CD4-positive, alpha-beta T cell treated with Interferon alpha-2 for 1 hour (primary cell): ENCODE measurements around the gene USHBP1.
"Not testable (repeated sequence)": the region's sequence is repeated elsewhere in the genome, so short reads cannot be mapped to it uniquely, and the experiment has no call there.

Source experiments
- DNase-seq, 2 donors: peaks; one replicate each; pipeline ENCODE4 v3.0.0-alpha.2; 2020 to 2022

Gene USHBP1

GRCh38 chr19:17294051-17294891 is 29.7 kb upstream of the USHBP1 start:
- peak; percentile 37 to 60 for DNase-seq

GRCh38 chr19:17293605-17294004 is 29.1 kb upstream of the USHBP1 start:
- DNase-seq, result no peak

GRCh38 chr19:17292301-17293074 is 27.9 kb upstream of the USHBP1 start:
- peak; percentile 80 to 87 for DNase-seq

GRCh38 chr19:17289489-17289888 is 24.9 kb upstream of the USHBP1 start:
- DNase-seq, result peak; percentile 37 to 53

- DNase-seq, result no peak
These were observed 22.2 kb upstream of the USHBP1 start for GRCh38 chr19:17286752-17287151.

GRCh38 chr19:17286263-17286662 is 21.7 kb upstream of the USHBP1 start:
- no peak for DNase-seq

- DNase-seq, result no peak
These were observed 21.0 kb upstream of the USHBP1 start for GRCh38 chr19:17285415-17286135.

GRCh38 chr19:17283504-17283996 is 19.0 kb upstream of the USHBP1 start:
- no peak for DNase-seq

- DNase-seq, result peak; percentile 77 to 82
These were observed 18.1 kb upstream of the USHBP1 start for GRCh38 chr19:17282488-17283125.

GRCh38 chr19:17281391-17282304 is 17.1 kb upstream of the USHBP1 start, which contains the start of gene ANKLE1:
TSS of gene ANKLE1 (plus strand) at chr19:17281901. CDS start at chr19:17281921, 20 bp downstream.
- DNase-seq, result peak; percentile 28 to 52

GRCh38 chr19:17279436-17279835 is 14.9 kb upstream of the USHBP1 start:
- no peak for DNase-seq

GRCh38 chr19:17275441-17276175 is 11.1 kb upstream of the USHBP1 start:
- no peak for DNase-seq

GRCh38 chr19:17274892-17275291 is 10.3 kb upstream of the USHBP1 start:
- not testable (repeated sequence) for DNase-seq

- DNase-seq, result no peak
These were observed 4.2 kb upstream of the USHBP1 start for GRCh38 chr19:17268754-17269153.

GRCh38 chr19:17266975-17267788 is 2.6 kb upstream of the USHBP1 start, which contains the start of gene BABAM1:
TSS of gene BABAM1 (plus strand) at chr19:17267443. CDS start at chr19:17268807, 1,364 bp downstream.
- DNase-seq, result peak; percentile 98 to 99

- DNase-seq, result no peak
These were observed 2.0 kb upstream of the USHBP1 start for GRCh38 chr19:17266589-17266974.

- DNase-seq, result no peak
These were observed 1.5 kb upstream of the USHBP1 start for GRCh38 chr19:17266026-17266425.

GRCh38 chr19:17263712-17264640 is 569 bp downstream of the USHBP1 start:
- DNase-seq, result no peak
